HL-60 (cell line): ENCODE measurements around the gene NFIC.
A peak's percentile ranks its signal among the peaks of the same experiment; 100 is the strongest.
"Not testable (repeated sequence)": the region's sequence is repeated elsewhere in the genome, so short reads cannot be mapped to it uniquely, and the experiment has no call there.

Experiments
- DNase-seq, 2 experiments: peaks; one replicate each; pipeline ENCODE4 v3.0.0-alpha.2; 2010 to 2020; ENCODE audit warnings: low read depth in 1 of 2, low spot score in 1 of 2
- H3K27ac ChIP-seq: fragments of 250-450 bp; sonication (Bioruptor Pico); replicated peaks from 2 replicates; pipeline ENCODE4 v1.5.1; 2020; ENCODE audit warnings: mild to moderate bottlenecking, moderate library complexity
- H3K27me3 ChIP-seq: fragments of 250-450 bp; sonication (Bioruptor Pico); 2 replicates; pipeline ENCODE4 v1.5.1; 2021; ENCODE audit warnings: mild to moderate bottlenecking, moderate library complexity; ENCODE audit not compliant: insufficient read depth, poor library complexity, severe bottlenecking
- H3K4me3 ChIP-seq: replicated peaks from 2 replicates; pipeline ENCODE4 v1.5.1; 2011; ENCODE audit warnings: mild to moderate bottlenecking, control low read depth, low read length; ENCODE audit not compliant: insufficient read depth
- CTCF ChIP-seq: IDR thresholded peaks from one replicate; pipeline ENCODE4 v1.5.1; 2011; ENCODE audit warnings: low read length, control low read depth, inconsistent platforms; ENCODE audit not compliant: insufficient read depth
- GABPA ChIP-seq: IDR thresholded peaks from 2 replicates; pipeline ENCODE4 v1.6.1; 2012; ENCODE audit warnings: low read depth
- POLR2AphosphoS5 ChIP-seq: IDR thresholded peaks from 2 replicates; pipeline ENCODE4 v1.6.1; 2012; ENCODE audit warnings: low read depth
- REST ChIP-seq: IDR thresholded peaks from 2 replicates; pipeline ENCODE4 v1.6.1; 2012; ENCODE audit warnings: low read depth; ENCODE audit not compliant: insufficient replicate concordance
- SPI1 ChIP-seq: IDR thresholded peaks from 2 replicates; pipeline ENCODE4 v1.6.1; 2012; ENCODE audit warnings: low read depth, mild to moderate bottlenecking, borderline replicate concordance

Gene NFIC

GRCh38 chr19:3507371-3508120 is 141.2 kb downstream of the NFIC start:
- no peak overlapping the region for H3K27ac ChIP-seq
- TF ChIP-seq SPI1 = no peak
- no peak for TF ChIP-seq CTCF
- no peak for TF ChIP-seq POLR2AphosphoS5
- TF ChIP-seq REST = no peak
- no peak for TF ChIP-seq GABPA
- no peak for DNase-seq

GRCh38 chr19:3508121-3508661 is 141.8 kb downstream of the NFIC start:
- not testable (repeated sequence) for H3K27me3 ChIP-seq, H3K4me3 ChIP-seq, DNase-seq, H3K27ac ChIP-seq

More at GRCh38 chr19:3507371-3508120, 141.2 kb downstream of the NFIC start:
- no peaks in the 10 kb centered on the region for H3K27me3 ChIP-seq
- peak overlapping the region; percentile 76 for H3K4me3 ChIP-seq

GRCh38 chr19:3508771-3509535 is 142.6 kb downstream of the NFIC start:
- no peak for DNase-seq
- TF ChIP-seq REST (no peak), GABPA (no peak), CTCF (no peak), SPI1 (no peak), POLR2AphosphoS5 (no peak)
- no peak overlapping the region for H3K4me3 ChIP-seq
- H3K27ac ChIP-seq = no peak overlapping the region
- H3K27me3 ChIP-seq = no peaks in the 10 kb centered on the region

- H3K27me3 ChIP-seq = no peaks in the 10 kb centered on the region
- no peak overlapping the region for H3K27ac ChIP-seq
- TF ChIP-seq REST (no peak), CTCF (no peak), SPI1 (no peak), POLR2AphosphoS5 (no peak), GABPA (no peak)
- DNase-seq = no peak
- no peak overlapping the region for H3K4me3 ChIP-seq
Observed at GRCh38 chr19:3509566-3509989, 143.2 kb downstream of the NFIC start.
